ENCODE results near the gene DISP3. TPM values are rescaled to one million over a fixed set of nuclear protein-coding genes. Genes with fewer than 3 reads are reported as not detected.

DISP3 gene
- polyA plus RNA-seq, 3 donors: 0.01 TPM; not detected in 2

GRCh38 chr1:11558276-11558675, 79.3 kb downstream of the DISP3 start:
- no peak for DNase-seq
- TF ChIP-seq, protein P1, sequence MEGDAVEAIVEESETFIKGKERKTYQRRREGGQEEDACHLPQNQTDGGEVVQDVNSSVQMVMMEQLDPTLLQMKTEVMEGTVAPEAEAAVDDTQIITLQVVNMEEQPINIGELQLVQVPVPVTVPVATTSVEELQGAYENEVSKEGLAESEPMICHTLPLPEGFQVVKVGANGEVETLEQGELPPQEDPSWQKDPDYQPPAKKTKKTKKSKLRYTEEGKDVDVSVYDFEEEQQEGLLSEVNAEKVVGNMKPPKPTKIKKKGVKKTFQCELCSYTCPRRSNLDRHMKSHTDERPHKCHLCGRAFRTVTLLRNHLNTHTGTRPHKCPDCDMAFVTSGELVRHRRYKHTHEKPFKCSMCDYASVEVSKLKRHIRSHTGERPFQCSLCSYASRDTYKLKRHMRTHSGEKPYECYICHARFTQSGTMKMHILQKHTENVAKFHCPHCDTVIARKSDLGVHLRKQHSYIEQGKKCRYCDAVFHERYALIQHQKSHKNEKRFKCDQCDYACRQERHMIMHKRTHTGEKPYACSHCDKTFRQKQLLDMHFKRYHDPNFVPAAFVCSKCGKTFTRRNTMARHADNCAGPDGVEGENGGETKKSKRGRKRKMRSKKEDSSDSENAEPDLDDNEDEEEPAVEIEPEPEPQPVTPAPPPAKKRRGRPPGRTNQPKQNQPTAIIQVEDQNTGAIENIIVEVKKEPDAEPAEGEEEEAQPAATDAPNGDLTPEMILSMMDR (IDR thresholded peaks at IDR 0.05): no peak
- no peaks in the 10 kb centered on the region for H3K36me3 ChIP-seq (replicated peaks in 1 of 2; ENCODE audit: control insufficient read depth in 1 of 2, insufficient read depth in 2 of 2, low read length in 2 of 2)
- H3K36me3 Mint-ChIP-seq: no peaks in the 10 kb centered on the region
- H3K27me3 ChIP-seq (ENCODE audit: control insufficient read depth in 2 of 2, insufficient read depth in 2 of 2, low read length in 2 of 2): no peaks in the 10 kb centered on the region
- H3K9ac ChIP-seq (ENCODE audit: insufficient read depth, low read length, poor library complexity, severe bottlenecking): no peak overlapping the region
- no peak overlapping the region for H3K4me3 ChIP-seq (replicated peaks in 1 of 3; ENCODE audit: low read depth in 2 of 3, low read length in 3 of 3)
- no peaks in the 10 kb centered on the region for H3K79me2 ChIP-seq (ENCODE audit: insufficient read depth, low read length)
- no peaks in the 10 kb centered on the region for H3K4me1 ChIP-seq (ENCODE audit: control insufficient read depth in 1 of 2, insufficient read depth in 2 of 2, low read length in 2 of 2)
- no peak overlapping the region for H3K4me3 Mint-ChIP-seq
- H2AFZ ChIP-seq (ENCODE audit: insufficient read depth, low read depth, low read length, poor library complexity, severe bottlenecking): no peak overlapping the region
- H3K9me3 Mint-ChIP-seq: no peaks in the 10 kb centered on the region
- H3K9me3 ChIP-seq (replicated peaks in 1 of 2; ENCODE audit: control insufficient read depth in 1 of 2, insufficient read depth in 1 of 2, low read length in 2 of 2): no peaks in the 10 kb centered on the region
- intact Hi-C loops (cut with micrococcal nuclease): no loop called here
- peaks cover 2% of the 10 kb centered on the region for H3K4me1 Mint-ChIP-seq
- H3K27me3 Mint-ChIP-seq (ENCODE audit: low read depth in 3 of 3): peaks cover 5 to 16% (median 12%) of the 10 kb centered on the region in 3 donors
- no peak overlapping the region for H3K27ac ChIP-seq (ENCODE audit: low read depth in 1 of 2, low read length in 2 of 2)
- H4K20me1 ChIP-seq (ENCODE audit: insufficient read depth, low read length): no peaks in the 10 kb centered on the region
- peak overlapping the region in 1 of 7 donors; percentile 27 for H3K27ac Mint-ChIP-seq
- 3% methylated on average over 6 of the region's 8 CpGs for WGBS (ENCODE audit: insufficient coverage)
- no peak overlapping the region for H3K4me2 ChIP-seq (replicated peaks; ENCODE audit: extremely low read depth, low read length, poor library complexity, severe bottlenecking)

DNA sequence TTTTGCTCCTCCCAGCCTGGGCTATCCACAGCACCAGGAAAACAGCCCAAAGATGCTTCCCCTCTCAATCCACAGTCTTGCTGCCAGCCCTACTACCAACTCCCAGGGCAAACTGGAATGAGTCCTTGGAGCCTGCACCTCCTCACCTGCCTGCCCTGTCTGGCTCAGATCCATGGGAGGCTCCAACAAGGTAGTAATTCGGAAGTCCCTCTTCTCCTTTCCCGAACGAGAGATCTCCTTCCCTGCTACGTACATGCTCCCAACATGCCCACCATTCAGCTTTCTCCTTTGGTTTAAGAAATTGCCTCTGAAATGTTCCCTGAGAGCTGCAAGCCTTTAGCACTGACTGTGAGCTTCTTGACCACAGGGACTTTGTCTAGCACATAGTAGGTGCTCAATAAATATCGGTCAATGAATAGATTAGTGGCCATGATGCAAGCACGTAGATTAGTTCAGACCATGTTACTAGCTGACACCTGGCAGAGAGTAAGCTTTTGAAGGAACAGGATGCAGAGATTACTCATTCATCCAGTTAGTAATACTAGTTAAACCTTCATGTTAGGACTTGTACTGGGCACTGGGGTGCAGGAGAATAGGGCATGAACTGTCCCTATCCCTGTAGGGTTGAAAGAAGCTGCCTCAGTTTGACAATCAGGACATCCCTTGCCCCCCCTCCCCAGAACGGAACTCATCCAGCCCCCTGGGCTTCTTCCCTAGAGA, 80.1 kb downstream of the DISP3 start:
- H3K36me3 ChIP-seq (replicated peaks in 1 of 2; ENCODE audit: control insufficient read depth in 1 of 2, insufficient read depth in 2 of 2, low read length in 2 of 2): no peaks in the 10 kb centered on the region
- H2AFZ ChIP-seq (ENCODE audit: insufficient read depth, low read depth, low read length, poor library complexity, severe bottlenecking): no peak overlapping the region
- no peak overlapping the region for H3K4me2 ChIP-seq (replicated peaks; ENCODE audit: extremely low read depth, low read length, poor library complexity, severe bottlenecking)
- H3K27me3 ChIP-seq (ENCODE audit: control insufficient read depth in 2 of 2, insufficient read depth in 2 of 2, low read length in 2 of 2): no peaks in the 10 kb centered on the region
- H3K27me3 Mint-ChIP-seq (ENCODE audit: low read depth in 3 of 3): peaks cover 5 to 17% (median 12%) of the 10 kb centered on the region in 3 donors
- no peaks in the 10 kb centered on the region for H4K20me1 ChIP-seq (ENCODE audit: insufficient read depth, low read length)
- no peak overlapping the region for H3K4me3 Mint-ChIP-seq
- no peaks in the 10 kb centered on the region for H3K36me3 Mint-ChIP-seq
- TF ChIP-seq, protein P1 (IDR thresholded peaks at IDR 0.05): no peak
- 85% methylated on average over 5 of the region's 7 CpGs for WGBS (ENCODE audit: insufficient coverage)
- no peaks in the 10 kb centered on the region for H3K9me3 Mint-ChIP-seq
- H3K4me3 ChIP-seq (replicated peaks in 1 of 3; ENCODE audit: low read depth in 2 of 3, low read length in 3 of 3): no peak overlapping the region
- peaks cover 6% of the 10 kb centered on the region for H3K4me1 Mint-ChIP-seq
- H3K27ac ChIP-seq (ENCODE audit: low read depth in 1 of 2, low read length in 2 of 2): no peak overlapping the region
- intact Hi-C loops (cut with micrococcal nuclease): no loop called here
- no peaks in the 10 kb centered on the region for H3K79me2 ChIP-seq (ENCODE audit: insufficient read depth, low read length)
- H3K4me1 ChIP-seq (ENCODE audit: control insufficient read depth in 1 of 2, insufficient read depth in 2 of 2, low read length in 2 of 2): no peaks in the 10 kb centered on the region
- no peaks in the 10 kb centered on the region for H3K9me3 ChIP-seq (replicated peaks in 1 of 2; ENCODE audit: control insufficient read depth in 1 of 2, insufficient read depth in 1 of 2, low read length in 2 of 2)
- no peak overlapping the region for H3K9ac ChIP-seq (ENCODE audit: insufficient read depth, low read length, poor library complexity, severe bottlenecking)
- no peak for DNase-seq
- no peak overlapping the region for H3K27ac Mint-ChIP-seq
